Activated CD4-positive, alpha-beta T cell treated with anti-CD3 and anti-CD28 coated beads, Interleukin-2, amount 50 U/mL, for 16 hours (primary cell): Measurements from ENCODE around the gene NBAS.
"Not testable (repeated sequence)": the region's sequence is repeated elsewhere in the genome, so short reads cannot be mapped to it uniquely, and the experiment has no call there.

Experiments used
- DNase-seq: peaks from one replicate; pipeline ENCODE4 v3.0.0-alpha.2; 2020

NBAS gene

DNA sequence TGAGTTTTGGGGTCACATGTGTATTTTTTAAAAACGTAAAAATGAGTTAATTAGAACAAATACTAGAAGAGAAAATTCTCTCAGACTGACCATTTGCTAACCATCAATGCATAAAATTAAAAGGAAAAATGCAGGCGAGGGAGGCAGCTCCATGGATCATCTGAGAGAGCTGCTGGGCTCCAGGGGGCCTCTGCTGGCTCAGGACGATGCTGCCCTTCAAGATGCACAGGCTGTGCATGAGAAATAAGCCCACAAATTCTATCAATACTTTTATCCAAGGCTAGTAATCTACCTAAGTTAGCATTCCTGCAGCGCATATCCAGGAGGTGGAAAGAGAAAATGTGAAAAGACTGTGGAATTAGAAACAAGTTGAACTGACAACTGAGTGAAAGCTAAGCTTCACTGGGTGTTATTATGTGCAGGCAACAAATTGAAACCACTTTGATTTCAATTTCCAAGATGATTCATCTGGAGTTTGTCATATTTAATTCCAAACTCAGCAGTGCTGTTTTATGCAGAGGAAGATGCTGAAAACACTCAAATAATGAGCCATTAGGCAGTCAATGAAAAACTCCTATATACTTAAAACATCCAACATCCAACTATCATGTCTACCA is 261.1 kb downstream of the NBAS start:
- DNase-seq: no peak

DNA sequence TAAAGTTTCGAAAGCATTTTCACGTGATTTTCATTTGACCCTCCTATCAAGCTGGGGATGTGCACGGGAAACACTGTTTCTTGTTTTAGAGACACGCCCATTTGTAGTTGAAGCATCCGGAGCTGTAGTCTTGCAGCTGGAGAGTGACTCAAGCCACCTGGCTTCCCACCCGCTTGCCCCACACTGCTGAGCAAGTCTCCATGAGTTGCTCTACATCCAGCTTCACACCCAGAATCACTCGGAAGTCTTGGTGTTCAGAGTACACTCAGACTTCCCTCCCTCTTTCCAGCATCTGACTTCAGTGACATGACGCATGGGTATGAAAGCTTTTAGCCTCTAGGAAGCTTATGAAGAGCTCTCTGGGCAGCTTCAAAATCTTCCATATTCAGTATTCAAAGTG is 262.4 kb downstream of the NBAS start:
- DNase-seq: no peak

DNA sequence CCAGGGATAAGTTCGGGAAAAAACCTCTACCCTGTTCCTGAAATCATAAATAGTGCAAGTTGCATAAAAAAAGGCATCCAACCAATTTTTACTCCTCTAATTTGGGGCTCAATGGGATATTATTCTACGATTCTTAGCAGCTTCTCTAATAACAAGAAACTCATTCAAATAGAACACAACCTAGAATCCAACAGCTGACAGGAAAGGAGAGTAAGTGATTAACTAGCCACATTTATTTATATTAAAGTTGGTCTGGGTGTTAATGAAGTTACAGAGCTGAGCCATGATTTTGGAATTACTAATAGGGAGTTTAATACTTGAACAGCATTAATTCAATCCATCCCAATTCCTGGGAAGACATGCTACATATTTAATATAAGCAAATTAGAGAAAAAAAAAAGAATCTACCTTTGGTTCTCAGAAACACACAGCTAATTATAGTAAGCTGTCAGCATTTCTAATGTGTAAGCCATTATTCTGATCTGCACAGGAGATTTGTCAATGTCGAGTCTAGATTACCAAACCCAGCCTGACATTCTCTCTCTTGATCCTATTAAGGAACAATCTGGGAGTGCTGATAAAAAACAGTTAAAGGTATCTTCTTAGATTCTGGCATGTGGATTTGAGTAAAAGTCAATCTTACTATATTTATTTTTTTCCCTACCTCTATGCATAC is 267.7 kb downstream of the NBAS start:
- DNase-seq: no peak

DNA sequence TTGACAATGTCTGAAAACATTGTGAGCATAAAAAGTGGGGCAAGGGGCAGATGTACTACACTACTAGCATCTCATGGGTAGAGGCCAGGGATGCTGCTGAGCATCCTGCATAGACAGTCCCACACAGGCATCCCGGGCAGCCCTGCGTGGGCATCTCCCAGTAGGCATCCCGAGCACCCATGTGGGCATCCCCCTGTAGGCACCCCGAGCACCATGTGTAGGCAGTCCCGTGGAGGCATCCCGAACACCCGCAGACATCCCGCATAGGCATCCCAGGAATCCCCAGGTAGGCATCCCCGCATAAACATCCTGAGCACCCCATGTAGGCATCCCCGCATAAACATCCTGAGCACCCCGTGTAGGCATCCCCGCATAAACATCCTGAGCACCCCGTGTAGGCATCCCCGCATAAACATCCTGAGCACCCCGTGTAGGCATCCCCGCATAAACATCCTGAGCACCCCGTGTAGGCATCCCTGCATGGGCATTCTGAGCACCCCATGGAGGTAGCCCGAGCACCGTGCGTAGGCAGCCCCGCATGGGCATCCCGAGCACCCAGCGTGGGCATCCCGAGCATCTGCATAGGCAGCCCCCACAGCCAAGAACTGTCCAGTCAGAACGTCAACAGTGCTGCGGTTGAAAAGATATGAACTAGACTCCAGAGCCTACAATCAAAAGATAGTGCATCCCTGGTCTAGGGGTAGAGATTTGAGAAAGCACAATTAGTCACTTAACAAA is 273.5 kb downstream of the NBAS start:
- DNase-seq: no peak

DNA sequence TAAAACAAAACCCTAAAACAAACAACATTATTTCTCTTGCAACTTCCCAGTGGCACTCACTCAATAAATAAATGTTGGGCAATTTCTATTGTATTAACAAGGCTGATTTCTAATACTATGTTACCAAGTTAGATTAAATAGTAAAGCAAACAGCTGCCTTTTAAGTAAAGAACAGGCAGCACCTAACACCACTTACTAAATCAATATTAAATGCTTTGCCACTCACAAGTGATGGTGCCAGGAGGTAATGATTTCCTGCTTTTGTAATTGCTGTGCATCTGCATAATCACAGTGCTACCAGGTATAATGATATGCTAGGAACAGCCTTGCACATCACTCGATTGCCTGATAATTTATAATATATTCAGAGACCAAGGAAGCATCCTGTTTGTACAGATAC is 276.5 kb downstream of the NBAS start:
- DNase-seq: no peak

DNA sequence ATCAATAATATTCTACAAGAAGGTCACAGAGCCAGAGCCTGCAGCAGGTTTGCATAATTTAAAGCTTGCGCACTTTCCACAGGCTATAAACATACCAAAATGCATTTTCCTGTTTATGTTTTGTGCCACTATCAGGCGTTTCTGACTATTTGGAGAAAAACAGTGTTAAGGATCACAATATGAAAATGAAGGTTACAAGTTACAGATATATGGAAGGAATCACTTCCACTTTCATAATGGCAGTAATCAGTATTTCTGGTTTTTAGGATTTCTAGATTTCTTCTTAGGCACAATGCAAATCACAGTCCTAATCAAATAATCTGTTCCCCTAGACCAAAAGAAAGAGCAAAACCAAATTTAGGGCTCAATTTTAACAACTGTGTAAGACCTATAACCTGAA is 279.5 kb downstream of the NBAS start:
- DNase-seq: no peak

DNA sequence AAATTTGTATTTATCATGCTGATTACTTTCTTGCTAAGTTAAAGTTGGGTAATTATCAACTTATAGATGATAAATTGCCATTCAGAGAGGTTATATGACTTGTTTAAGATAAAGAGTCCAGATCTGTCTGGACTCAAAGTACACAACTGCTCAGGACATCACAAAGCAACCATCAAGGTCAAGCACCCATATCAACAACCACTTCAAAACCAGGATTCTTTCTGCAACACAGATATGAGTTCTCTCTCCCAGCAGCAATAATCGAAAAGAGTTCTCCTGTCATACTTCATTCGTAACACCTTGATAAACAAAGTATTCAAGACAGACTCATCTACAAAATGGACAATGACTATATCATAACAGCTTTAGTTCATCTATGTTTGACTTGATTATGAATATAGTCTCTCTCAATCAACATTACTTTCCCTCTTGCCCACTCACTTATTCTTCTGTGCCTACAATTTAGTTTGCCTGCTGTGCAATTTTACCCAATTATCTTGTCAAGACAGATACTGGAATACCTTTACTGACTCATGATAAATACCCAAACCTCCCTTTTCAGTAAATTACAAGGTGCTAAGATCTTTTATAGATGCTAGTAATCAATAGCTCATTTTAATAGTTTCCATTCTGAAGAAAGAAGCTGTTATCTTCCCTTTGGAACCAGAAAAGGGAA is 281.8 kb downstream of the NBAS start:
- no peak for DNase-seq

DNA sequence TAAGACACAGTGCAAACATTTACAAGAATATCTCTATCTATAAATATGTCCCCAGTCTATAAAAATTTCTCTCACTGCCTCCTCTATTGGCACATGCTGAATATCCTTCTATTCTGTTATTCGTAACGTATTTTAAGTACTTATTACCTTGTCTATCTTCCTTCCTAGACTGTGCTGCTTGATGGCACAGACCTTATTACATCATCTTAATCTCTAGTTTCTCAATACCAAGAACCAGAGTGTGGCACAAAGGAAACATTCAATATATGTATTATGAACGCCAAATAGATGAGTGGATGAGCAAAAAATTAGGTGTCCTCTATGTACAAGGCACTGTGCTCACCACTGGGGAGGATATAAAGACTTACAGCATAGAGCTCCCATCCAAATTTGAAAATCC is 282.8 kb downstream of the NBAS start:
- no peak for DNase-seq

DNA sequence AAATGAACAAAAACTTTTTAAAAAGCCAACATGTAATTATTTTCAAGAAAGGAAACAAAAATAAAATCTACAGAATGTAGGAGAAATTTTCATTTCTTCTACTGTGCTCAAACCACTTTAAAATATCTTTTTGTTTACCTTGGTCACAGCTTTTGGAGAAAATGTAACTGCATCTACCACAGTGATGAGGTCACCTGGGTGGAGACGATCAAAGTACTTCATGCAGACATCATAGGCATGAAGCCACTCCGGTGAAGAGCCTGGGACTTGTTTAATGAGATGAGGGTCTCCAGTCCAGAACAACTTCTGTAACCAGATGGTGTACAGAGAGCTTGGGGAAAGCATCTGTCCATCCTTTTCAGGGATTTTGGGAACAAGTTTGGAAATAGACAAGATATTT is 285.8 kb downstream of the NBAS start:
- DNase-seq: no peak

DNA sequence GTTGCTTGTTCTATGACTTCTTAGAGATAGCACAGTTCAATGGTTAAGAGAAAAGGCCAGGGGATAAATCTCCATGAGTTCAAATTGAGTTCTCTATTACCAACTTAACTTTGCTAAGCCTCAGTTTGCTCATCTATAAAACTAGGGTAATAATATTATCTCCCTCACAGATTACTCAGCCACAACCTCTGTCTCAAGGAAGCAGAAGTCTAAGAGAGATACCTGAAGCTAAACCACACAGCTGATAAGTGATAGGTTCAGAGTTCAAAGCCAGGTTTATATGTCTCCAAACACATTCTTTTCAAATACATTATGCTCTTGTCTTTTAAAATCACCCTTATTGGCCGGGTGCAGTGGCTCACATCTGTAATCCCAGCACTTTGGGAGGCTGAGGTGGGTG is 287.7 kb downstream of the NBAS start:
- DNase-seq: no peak

DNA sequence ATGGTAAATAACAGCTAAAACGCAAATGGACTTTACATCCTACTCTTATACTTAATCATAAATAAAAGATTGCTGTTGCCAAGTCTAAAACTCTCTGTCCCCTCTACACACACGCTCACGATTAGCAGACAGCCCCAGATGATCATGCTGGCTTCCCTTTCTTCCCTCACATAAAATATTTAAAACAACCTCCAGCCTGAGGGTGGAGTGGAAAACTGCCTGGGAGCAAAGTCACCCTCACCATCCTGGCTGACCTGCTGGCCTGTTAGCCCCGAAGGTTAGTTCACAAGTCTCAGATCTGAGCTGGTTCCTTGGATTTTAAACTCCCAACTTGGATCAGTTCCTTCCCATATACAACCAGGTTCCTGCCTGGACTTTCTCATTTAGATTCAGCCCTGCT is 288.2 kb downstream of the NBAS start:
- DNase-seq: no peak

DNA sequence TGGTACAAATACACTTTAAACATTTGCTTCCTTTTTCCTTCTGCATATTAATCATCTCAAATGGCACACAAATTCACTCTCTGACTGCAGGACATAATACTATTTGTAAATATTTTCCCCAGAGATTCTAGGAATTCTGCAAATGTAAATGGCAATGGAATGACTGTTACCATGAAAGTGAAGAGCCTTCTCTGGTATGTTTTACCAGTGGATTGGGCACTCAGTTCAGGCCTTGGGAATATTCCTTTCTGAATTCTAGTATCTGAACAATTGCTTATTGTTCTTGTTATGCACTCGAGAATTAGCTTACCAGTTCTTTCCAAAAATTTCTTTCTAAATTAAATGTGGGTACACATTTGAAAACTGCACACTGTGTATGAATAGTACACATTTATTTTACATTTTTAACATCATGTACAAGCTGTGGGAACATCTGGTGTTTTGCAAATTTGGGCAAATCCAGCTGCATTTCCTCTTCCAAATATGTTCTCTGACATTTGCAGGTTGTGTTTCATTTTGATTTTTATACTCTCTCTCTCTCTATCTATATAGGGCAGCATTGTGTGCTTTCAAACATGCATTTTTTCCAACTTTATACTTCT is 289.1 kb downstream of the NBAS start:
- no peak for DNase-seq

DNA sequence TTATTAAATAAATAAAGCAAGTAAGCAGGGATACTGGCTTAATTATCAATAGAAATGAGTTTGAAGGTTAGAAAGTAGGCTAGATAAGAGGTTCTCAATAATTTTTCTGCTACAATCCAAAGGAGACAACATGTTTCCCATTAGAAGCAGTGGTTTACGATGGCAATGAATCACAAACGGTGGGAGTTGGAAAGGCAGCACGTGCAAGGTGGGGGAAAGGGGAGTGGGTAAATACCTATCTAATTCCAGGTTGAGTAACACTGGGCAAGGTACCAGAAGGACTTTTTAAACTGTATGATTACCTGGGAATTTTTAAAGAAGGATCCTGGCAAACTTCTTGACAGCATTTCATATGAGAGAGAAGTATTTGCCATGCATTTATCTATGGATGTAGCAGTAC is 289.9 kb downstream of the NBAS start:
- DNase-seq: no peak

DNA sequence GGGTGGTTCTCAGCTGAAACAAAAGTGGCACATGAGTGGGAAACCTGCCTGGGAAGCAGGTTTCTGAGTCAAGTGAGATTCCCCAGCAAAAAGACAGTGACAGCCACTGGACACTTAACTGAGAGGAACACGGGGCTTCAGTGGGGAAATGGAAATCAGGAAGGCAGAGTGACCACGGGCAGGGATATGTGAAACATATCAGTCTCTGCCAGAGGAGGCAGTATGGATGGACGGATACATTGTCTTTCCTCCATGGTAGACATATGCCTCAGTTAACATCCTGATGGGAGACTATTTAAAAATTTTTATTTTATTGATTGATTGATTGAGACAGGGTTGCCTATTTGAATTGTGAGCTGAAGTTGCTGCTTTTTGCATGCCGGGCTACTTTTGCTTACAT is 292.1 kb downstream of the NBAS start:
- no peak for DNase-seq

DNA sequence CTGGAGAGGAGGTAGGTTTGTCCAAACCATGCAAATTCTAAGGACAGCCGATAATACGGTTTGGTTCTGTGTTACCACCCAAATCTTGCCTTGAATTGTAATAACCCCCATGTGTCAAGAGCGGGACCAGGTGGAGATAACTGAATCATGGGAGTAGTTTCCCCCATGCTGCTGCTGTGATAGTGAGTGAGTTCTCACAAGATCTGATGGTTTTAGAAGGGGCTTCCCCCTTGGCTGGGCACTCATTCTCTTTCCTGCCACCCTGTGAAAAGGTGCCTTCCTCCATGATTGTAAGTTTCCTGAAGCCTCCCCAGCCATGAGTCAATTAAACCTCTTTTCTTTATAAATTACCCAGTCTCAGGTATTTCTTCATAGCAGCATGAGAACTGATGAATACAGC is 295.2 kb downstream of the NBAS start:
- no peak for DNase-seq

DNA sequence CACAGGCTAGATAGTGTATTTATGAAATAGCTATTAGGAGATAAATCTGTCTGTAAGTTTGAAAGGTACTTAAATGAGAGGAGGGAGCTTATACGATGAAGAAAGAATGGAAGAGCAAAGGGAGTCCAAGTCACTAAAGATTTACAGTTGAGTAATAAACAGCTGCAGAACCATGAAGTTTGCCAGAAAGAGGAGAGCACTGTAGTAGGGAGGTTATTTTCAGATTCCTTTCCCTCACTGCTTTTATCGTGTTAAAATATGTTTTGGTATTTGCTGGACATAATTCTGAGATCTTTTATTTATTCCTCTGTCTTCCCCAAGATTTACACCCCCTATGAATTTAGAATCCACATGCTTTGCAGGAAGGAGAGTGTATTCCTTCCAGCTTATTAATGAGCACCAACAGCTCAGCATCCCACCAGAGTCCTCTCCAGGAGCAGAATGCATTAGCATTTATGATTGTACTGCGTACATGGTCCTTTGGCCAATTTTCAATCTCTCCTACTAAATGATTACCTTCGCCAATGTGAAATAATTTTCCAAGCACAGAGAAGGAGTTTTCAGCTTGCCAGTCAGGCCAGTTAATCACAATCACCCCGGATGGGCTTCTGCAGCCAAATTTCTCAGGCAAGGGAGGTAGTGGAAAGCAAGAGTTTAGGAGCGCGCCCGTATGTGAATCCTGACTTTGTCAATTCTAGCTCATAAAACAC is 297.0 kb downstream of the NBAS start:
- no peak for DNase-seq

DNA sequence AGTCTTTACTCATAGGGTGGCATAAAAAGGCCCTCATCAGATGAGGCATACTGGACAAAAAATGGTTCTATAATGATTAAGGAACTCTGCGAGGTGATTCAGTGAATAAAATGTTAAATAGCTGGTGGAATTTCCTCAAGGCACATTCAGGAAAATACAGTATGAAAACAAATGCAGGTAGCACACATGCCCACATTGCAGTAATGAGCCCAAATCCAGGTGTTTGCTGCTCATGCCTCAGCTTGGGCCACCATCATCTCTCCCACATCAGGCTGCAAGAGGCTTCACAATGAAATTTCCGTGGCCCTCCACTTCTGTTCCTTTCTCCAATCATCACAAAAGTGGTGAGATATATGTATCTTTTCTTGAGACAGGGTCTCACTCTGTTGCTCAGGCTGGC is 298.3 kb downstream of the NBAS start:
- DNase-seq: no peak

DNA sequence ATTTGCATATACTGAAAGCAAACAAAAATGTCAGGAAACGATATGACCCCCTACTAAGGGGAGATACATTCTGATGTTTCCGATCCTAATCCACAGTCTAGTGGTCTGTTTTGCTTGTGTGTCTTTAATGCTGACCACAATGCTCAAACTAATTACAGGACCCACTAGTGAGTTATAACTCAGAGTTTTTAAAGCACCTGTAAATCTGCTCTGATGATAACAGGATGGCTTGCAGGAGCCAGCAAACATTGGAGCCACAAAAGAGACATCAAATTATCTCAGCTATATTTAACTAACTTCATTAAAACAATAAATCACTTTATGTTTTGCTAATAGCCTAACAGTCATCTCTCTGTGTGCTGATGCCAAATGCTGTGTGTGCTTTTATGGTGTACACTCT is 300.3 kb downstream of the NBAS start:
- no peak for DNase-seq

DNA sequence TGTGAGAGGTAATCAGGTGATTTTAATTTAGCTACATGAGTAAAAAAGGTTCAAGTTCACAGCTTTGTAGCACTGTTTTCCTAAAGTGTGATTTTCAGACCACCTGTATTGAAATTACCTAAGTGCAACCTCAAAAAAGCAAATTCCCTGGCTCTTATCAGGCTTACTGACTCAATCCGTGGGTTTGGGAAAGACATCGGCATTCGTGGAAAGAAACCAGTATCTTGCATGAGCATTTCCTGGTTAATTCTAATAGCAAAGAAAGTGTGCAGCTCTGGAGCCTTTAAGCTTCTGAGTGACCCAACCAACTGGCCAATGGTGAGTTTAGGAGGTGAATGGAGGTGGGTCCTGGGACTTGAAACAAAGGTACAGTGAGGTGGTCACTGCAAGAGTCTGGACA is 300.9 kb downstream of the NBAS start:
- DNase-seq: no peak

DNA sequence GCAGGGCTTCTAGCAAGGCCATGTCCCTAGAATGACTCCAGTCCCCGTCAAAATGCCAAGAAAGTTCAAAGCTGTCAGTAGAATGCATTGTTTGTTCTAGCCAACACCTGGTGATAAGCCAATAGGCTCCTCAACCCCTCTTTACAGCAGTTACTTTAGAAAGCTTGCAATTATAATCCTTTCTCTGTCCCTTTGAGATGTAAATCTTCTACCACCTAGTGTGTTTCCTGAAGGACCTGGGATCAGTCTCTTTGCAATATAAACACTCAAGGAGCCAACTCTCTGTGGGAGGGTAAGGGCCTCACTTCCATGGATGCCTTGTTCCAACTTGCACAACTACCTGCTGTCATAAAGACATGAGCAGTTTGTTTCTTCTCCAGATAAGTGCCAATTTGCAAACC is 301.8 kb downstream of the NBAS start:
- DNase-seq: no peak

DNA sequence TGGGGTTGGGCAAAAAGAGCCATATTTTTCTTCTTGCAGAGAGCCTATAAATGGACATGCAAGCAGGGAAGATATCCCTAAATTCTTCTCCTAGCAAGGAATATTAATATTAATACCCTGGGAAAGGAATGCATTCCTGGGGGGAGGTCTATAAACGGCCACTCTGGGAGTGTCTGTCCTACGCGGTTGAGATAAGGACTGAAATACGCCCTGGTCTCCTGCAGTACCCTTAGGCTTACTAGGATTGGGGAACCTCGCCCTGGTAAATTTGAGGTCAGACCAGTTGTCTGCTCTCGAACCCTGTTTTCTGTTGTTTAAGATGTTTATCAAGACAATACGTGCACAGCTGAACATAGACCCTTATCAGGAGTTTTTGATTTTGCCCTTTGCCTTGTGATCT is 302.7 kb downstream of the NBAS start:
- not testable (repeated sequence) for DNase-seq

DNA sequence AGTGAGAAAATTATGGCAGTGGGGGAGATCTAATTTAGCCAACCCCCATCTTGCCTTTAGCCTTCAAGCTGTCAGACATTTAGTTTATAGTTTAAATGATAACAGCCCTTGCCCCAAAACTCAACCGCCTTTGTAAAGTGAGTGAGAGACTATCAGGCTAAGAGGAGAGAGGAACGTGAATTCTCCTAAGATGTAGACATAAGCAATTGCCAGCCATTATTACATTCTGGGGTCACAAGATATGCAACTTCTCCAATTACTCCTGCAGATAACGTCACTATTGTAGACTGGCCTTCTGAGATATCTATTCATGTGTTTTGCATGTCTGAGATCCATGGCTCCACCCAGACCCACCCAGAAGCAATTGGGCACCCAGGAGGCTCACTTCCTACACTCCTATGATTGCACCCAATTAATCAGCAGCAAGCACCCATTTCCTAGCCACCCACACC is 307.3 kb downstream of the NBAS start:
- DNase-seq: no peak

DNA sequence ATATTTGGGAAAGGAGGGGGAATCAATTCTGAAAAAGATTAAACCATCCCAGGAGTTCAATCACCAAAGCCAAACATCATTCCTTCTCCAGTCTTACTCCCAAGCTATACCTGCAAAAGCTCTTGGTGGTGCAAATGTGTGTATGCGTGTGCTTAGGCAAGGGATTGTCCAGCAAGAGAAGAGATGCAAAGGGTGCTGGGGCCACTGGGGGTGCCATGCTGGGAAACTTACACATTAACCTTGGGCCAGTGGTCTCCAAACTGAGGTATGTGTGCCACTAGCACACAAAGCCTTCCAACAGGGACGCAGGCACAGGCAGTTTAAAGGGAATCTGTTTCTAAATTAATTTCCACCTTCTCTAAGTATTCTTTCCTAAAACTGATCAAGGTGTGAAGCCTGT is 307.9 kb downstream of the NBAS start:
- no peak for DNase-seq
